GM12865 (cell line): ENCODE results near the gene EGLN1.
A peak's percentile ranks its signal among the peaks of the same experiment; 100 is the strongest.

ENCODE experiments used
- DNase-seq: peaks from one replicate; pipeline ENCODE4 v3.0.0; 2010; ENCODE audit warnings: low read depth
- H3K4me3 ChIP-seq: 2 replicates; pipeline ENCODE4 v1.5.1; 2011; ENCODE audit warnings: mild to moderate bottlenecking, low read depth, low read length, control low read depth
- CTCF ChIP-seq: IDR thresholded peaks from 2 replicates; pipeline ENCODE4 v1.5.1; 2011; ENCODE audit warnings: low read length, control low read depth, low read depth, inconsistent platforms; ENCODE audit not compliant: insufficient read depth; ENCODE audit errors: missing control alignments

Gene EGLN1

GRCh38 chr1:231428377-231428776, 6.3 kb upstream of the EGLN1 start:
- no peak for TF ChIP-seq CTCF
- H3K4me3 ChIP-seq: no peak overlapping the region

GRCh38 chr1:231424950-231425805, 3.1 kb upstream of the EGLN1 start:
- H3K4me3 ChIP-seq: no peak overlapping the region
- TF ChIP-seq CTCF: no peak
- no peak for DNase-seq

More at GRCh38 chr1:231428377-231428776, 6.3 kb upstream of the EGLN1 start:
- no peak for DNase-seq

GRCh38 chr1:231423648-231424047, 1.6 kb upstream of the EGLN1 start:
- H3K4me3 ChIP-seq: no peak overlapping the region
- TF ChIP-seq CTCF: no peak

GRCh38 chr1:231422798-231423309, 767 bp upstream of the EGLN1 start:
- TF ChIP-seq CTCF: no peak

More at GRCh38 chr1:231423648-231424047, 1.6 kb upstream of the EGLN1 start:
- DNase-seq: no peak

GRCh38 chr1:231421546-231421970, 529 bp downstream of the EGLN1 start:
- TF ChIP-seq CTCF: no peak
- H3K4me3 ChIP-seq: peak overlapping the region; percentile 85
- DNase-seq: no peak

More at GRCh38 chr1:231422798-231423309, 767 bp upstream of the EGLN1 start:
- peak overlapping the region; percentile 77 for H3K4me3 ChIP-seq
- no peak for DNase-seq

GRCh38 chr1:231420959-231421545, 1.0 kb downstream of the EGLN1 start:
- no peak for TF ChIP-seq CTCF
- DNase-seq: peak; percentile 61
- H3K4me3 ChIP-seq: peak overlapping the region; percentile 85
